Esophagus (tissue), 2 donors: ENCODE results near the gene KRT14. TPM values are rescaled to one million over a fixed set of nuclear protein-coding genes. Genes with fewer than 3 reads are reported as not detected.
"Not testable (repeated sequence)": the region's sequence is repeated elsewhere in the genome, so short reads cannot be mapped to it uniquely, and the experiment has no call there.

ENCODE experiments used
- H3K27ac ChIP-seq, 2 donors: one replicate each; pipeline ENCODE4 v1.5.1; 2013; ENCODE audit warnings: low read depth in 2 of 2, mild to moderate bottlenecking in 2 of 2, inconsistent platforms in 1 of 2, low read length in 1 of 2, moderate library complexity in 1 of 2
- H3K27me3 ChIP-seq, 2 donors: one replicate each; pipeline ENCODE4 v1.6.1; 2013; ENCODE audit warnings: low read length in 2 of 2, control low read depth in 1 of 2, mild to moderate bottlenecking in 1 of 2; ENCODE audit not compliant: insufficient read depth in 2 of 2, control insufficient read depth in 1 of 2
- H3K36me3 ChIP-seq, 2 donors: one replicate each; pipeline ENCODE4 v1.6.1; 2013; ENCODE audit warnings: low read length in 1 of 2; ENCODE audit not compliant: control insufficient read depth in 2 of 2, insufficient read depth in 2 of 2
- H3K4me1 ChIP-seq, 2 donors: one replicate each; pipeline ENCODE4 v1.6.1; 2013; ENCODE audit warnings: low read length in 1 of 2; ENCODE audit not compliant: control insufficient read depth in 2 of 2, insufficient read depth in 2 of 2
- H3K4me3 ChIP-seq, 2 donors: one replicate each; pipeline ENCODE4 v1.5.1; 2013; ENCODE audit warnings: low read length in 2 of 2, mild to moderate bottlenecking in 2 of 2, low read depth in 1 of 2, moderate library complexity in 1 of 2
- H3K9me3 ChIP-seq, 2 donors: one replicate each; pipeline ENCODE4 v1.6.1; 2013; ENCODE audit warnings: mild to moderate bottlenecking in 2 of 2, low read depth in 1 of 2, low read length in 1 of 2, moderate library complexity in 1 of 2; ENCODE audit not compliant: control insufficient read depth in 2 of 2, insufficient read depth in 1 of 2
- WGBS, 2 donors: extraction: QIAGEN DNeasy Blood & Tissue Kit; methylation state at CpG; one replicate each; pipeline ENCODE4 v1.1.7; 2013; 5-methylcytosine and 5-hydroxymethylcytosine counted together
- polyA plus RNA-seq, 2 donors: library from polyadenylated mRNA; stranded (reverse); fragments of 200-250 nt; gene quantifications; one replicate each; pipeline ENCODE4 v1.2.3, GENCODE V29; 2013
- donor health status: healthy with polysubstance abuse.
- donor health status: Bipolar disorder and iron deficiency.

Gene KRT14
- polyA plus RNA-seq, 2 donors, result 516 to 1,961 TPM

- peaks cover 0 to 21% of the 10 kb centered on the region in 2 donors for H3K4me1 ChIP-seq
- no peaks in the 10 kb centered on the region for H3K27me3 ChIP-seq
- 45 to 47% methylated on average over 5 of the region's 5 CpGs for WGBS, 2 donors
- peak overlapping the region in 1 of 2 donors; percentile 36 for H3K27ac ChIP-seq
- H3K9me3 ChIP-seq, result no peaks in the 10 kb centered on the region
- H3K4me3 ChIP-seq, result no peak overlapping the region
- H3K36me3 ChIP-seq, result no peaks in the 10 kb centered on the region
Measured at GRCh38 chr17:41544491-41544892, 42.2 kb downstream of the KRT14 start.

- H3K4me1 ChIP-seq, result peaks cover 0 to 12% of the 10 kb centered on the region in 2 donors
- not testable (repeated sequence) for H3K9me3 ChIP-seq, H3K4me3 ChIP-seq, H3K27me3 ChIP-seq, H3K27ac ChIP-seq, H3K36me3 ChIP-seq
- WGBS, 2 donors, result 80 to 86% methylated on average over 10 of the region's 10 CpGs
Measured at GRCh38 chr17:41542786-41543185, 43.9 kb downstream of the KRT14 start.

- Histone ChIP-seq H3K27me3 (no peaks in the 10 kb centered on the region), H3K4me1 (peaks cover 0 to 8% of the 10 kb centered on the region in 2 donors), H3K36me3 (no peaks in the 10 kb centered on the region), H3K27ac (no peak overlapping the region), H3K4me3 (no peak overlapping the region), H3K9me3 (no peaks in the 10 kb centered on the region)
- WGBS, 2 donors, result 58 to 73% methylated on average over 2 of the region's 2 CpGs
Measured at GRCh38 chr17:41542357-41542756, 44.3 kb downstream of the KRT14 start.

DNA sequence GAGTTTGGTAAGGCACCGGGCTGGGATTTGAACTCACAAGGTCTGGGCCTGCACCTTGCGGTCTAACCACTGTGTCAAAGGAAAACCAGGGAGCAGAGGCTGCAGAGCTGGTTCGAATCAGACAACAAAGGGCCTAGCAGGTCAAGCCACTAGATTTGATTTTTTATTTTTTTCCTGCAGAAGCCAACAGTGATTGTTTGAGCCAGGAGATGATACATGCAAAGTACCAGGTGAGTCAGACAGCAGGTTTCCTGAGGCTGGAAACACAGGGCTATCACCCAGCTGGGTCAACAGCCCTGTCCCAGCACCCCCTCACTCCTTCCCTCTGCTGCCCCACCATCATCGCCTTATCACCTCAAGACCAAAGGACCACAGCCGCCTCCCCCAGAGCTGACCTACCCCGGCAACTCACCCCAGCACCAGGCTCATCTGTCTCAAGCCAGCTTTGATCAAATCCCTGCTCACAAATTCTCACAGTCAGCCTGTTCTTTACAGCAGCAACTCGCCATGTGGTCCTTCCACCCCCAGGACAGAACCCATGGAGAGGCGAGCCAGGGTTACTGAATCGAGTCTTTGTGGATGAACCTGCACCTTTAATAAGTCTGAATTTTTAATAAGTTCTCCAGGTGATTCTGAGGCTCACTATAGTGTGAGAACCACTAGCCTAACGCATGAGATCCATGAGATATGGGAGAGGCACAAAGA is 45.6 kb downstream of the KRT14 start:
- no peaks in the 10 kb centered on the region for H3K27me3 ChIP-seq
- H3K27ac ChIP-seq, result peak overlapping the region in 1 of 2 donors; percentile 40
- WGBS, 2 donors, result 74 to 83% methylated on average over 10 of the region's 10 CpGs

DNA sequence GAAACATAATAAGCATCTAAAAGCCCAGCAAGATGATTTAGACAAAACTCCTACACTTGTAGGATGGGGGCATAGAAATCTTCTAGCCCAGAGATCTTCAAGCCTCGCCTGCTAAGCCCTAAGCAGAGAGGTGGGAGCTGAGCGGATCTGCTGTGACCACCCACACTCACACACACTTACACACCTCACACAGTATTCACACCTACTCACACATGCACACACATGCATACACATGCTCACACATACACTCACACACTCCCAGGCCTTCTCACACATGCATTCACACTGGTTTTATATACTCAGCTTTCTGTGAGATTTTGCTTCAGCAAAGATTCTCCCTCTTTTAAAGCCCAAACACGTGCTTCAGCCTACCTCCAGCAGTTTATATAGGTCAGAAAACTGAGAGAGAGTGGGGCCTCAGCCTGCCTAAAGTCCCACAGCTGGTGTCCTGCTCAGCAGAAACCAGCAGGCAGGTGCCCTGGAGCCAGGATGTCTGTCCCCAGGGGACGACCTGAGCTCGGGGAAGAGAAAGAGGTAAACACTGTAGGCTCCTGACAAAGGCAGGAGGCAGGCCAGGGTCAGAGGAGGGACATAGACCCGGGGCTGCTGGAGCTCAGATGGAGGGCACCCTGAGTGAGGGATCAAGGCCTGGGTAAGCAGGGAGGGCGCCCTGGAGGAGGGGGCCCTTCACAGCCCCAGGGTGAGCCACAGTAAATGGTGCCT is 46.6 kb downstream of the KRT14 start:
- Histone ChIP-seq H3K27me3 (no peaks in the 10 kb centered on the region), H3K4me1 (peaks cover 2 to 15% of the 10 kb centered on the region in 2 donors), H3K36me3 (no peaks in the 10 kb centered on the region), H3K27ac (no peak overlapping the region), H3K9me3 (peaks cover 0 to 2% of the 10 kb centered on the region in 2 donors), H3K4me3 (no peak overlapping the region)
- 71 to 72% methylated on average over 7 of the region's 7 CpGs for WGBS, 2 donors

More for the DNA sequence above, 45.6 kb downstream of the KRT14 start:
- Histone ChIP-seq H3K36me3 (no peaks in the 10 kb centered on the region), H3K4me1 (peaks cover 0 to 10% of the 10 kb centered on the region in 2 donors), H3K9me3 (no peaks in the 10 kb centered on the region), H3K4me3 (no peak overlapping the region)

DNA sequence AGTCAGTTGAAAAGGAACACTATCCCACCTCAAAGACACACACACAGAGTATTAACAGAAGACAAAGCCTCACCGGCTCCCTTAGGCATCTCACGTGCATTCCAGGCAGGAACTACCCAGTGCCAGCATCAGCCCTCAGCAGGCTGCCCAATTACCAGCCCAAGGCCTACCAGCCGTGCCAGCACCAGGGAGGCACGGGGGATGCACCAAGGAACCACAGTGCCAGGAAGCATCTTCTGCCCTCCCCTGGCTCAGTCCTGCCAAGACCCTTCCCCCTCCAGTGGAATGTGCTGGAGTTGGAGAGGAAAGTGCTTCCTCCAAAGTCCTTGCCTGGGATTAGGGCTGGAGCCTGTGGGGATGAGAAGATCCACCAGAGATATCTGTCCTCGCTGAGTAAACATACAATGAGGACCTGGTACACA is 47.6 kb downstream of the KRT14 start:
- Histone ChIP-seq H3K27ac (no peak overlapping the region), H3K4me3 (no peak overlapping the region), H3K9me3 (peaks cover 0 to 2% of the 10 kb centered on the region in 2 donors)

GRCh38 chr17:41538565-41538991 is 48.1 kb downstream of the KRT14 start:
- H3K27ac ChIP-seq, result no peak overlapping the region
- 49 to 70% methylated on average over 5 of the region's 5 CpGs for WGBS, 2 donors
- H3K27me3 ChIP-seq, result no peaks in the 10 kb centered on the region
- H3K9me3 ChIP-seq, result peaks cover 0 to 2% of the 10 kb centered on the region in 2 donors
- H3K36me3 ChIP-seq, result no peaks in the 10 kb centered on the region
- no peak overlapping the region for H3K4me3 ChIP-seq
- H3K4me1 ChIP-seq, result peaks cover 2 to 12% of the 10 kb centered on the region in 2 donors

More for the DNA sequence above, 47.6 kb downstream of the KRT14 start:
- no peaks in the 10 kb centered on the region for H3K36me3 ChIP-seq
- peaks cover 2 to 12% of the 10 kb centered on the region in 2 donors for H3K4me1 ChIP-seq
- WGBS, 2 donors, result 52 to 70% methylated on average over 5 of the region's 5 CpGs
- H3K27me3 ChIP-seq, result no peaks in the 10 kb centered on the region

- no peaks in the 10 kb centered on the region for H3K36me3 ChIP-seq
- no peak overlapping the region for H3K27ac ChIP-seq
- H3K4me1 ChIP-seq, result peaks cover 2 to 12% of the 10 kb centered on the region in 2 donors
- 60 to 72% methylated on average over 9 of the region's 9 CpGs for WGBS, 2 donors
- H3K9me3 ChIP-seq, result peaks cover 0 to 2% of the 10 kb centered on the region in 2 donors
- H3K27me3 ChIP-seq, result no peaks in the 10 kb centered on the region
- no peak overlapping the region for H3K4me3 ChIP-seq
Measured at GRCh38 chr17:41537990-41538389, 48.7 kb downstream of the KRT14 start.

DNA sequence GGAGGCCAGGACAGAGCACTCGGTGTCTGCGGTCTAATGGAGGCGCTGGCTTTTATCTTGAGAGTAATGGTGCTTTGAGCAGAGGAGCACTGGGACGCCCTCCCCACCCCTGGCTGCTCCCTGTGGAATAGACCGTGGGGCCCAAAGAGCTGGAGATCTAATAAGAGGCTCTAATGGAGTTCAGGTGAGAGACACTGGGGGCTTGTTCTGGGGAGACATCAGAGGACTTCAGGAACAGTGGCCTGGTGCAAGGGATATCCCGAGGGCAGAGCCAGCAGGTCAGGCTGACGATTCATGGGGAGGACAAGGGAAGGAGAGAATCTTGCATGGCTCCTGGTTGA is 49.1 kb downstream of the KRT14 start:
- WGBS, 2 donors, result 79 to 82% methylated on average over 7 of the region's 7 CpGs

More for the DNA sequence above, 49.1 kb downstream of the KRT14 start:
- Histone ChIP-seq H3K27ac (no peak overlapping the region), H3K36me3 (no peaks in the 10 kb centered on the region), H3K4me1 (peaks cover 2 to 12% of the 10 kb centered on the region in 2 donors), H3K27me3 (no peaks in the 10 kb centered on the region), H3K4me3 (no peak overlapping the region), H3K9me3 (peaks cover 0 to 2% of the 10 kb centered on the region in 2 donors)
